CD14-positive monocyte (primary cell): ENCODE data around the gene PRXL2C. TPM values are rescaled to one million over a fixed set of nuclear protein-coding genes. Genes with fewer than 3 reads are reported as not detected.

Experiments
- DNase-seq, 3 donors: peaks; one replicate each; pipeline ENCODE4 v3.0.0-alpha.2; 2011 to 2022
- H2AFZ ChIP-seq: 2 replicates; pipeline ENCODE4 v1.6.0; 2012; ENCODE audit warnings: mild to moderate bottlenecking, low read depth, low read length, inconsistent platforms; ENCODE audit not compliant: insufficient read depth, poor library complexity, severe bottlenecking
- H3K27ac ChIP-seq, 2 donors: 1 replicate in 1 of 2; 2 replicates in 1 of 2; pipeline ENCODE4 v1.5.1; 2012 to 2013; ENCODE audit warnings: low read length in 2 of 2, control low read depth in 1 of 2, inconsistent platforms in 1 of 2, low read depth in 1 of 2, mild to moderate bottlenecking in 1 of 2
- H3K27me3 ChIP-seq, 2 donors: one replicate each; pipeline versions ENCODE4 v1.6.0 to v1.6.1; 2011 to 2013; ENCODE audit warnings: low read length in 2 of 2; ENCODE audit not compliant: control insufficient read depth in 2 of 2, insufficient read depth in 2 of 2
- H3K36me3 ChIP-seq, 2 donors: replicated peaks in 1 of 2; 1 replicate in 1 of 2; 2 replicates in 1 of 2; pipeline versions ENCODE4 v1.5.1 to v1.6.1; 2012 to 2013; ENCODE audit warnings: low read length in 2 of 2, control low read depth in 1 of 2, inconsistent platforms in 1 of 2, mild to moderate bottlenecking in 1 of 2; ENCODE audit not compliant: insufficient read depth in 2 of 2, control insufficient read depth in 1 of 2
- H3K4me1 ChIP-seq, 2 donors: 1 replicate in 1 of 2; 2 replicates in 1 of 2; pipeline versions ENCODE4 v1.5.1 to v1.6.1; 2012 to 2013; ENCODE audit warnings: low read length in 2 of 2, control low read depth in 1 of 2, inconsistent platforms in 1 of 2, mild to moderate bottlenecking in 1 of 2, moderate library complexity in 1 of 2; ENCODE audit not compliant: insufficient read depth in 2 of 2, control insufficient read depth in 1 of 2
- H3K4me2 ChIP-seq: replicated peaks from 2 replicates; pipeline ENCODE3; 2012; ENCODE audit warnings: low read length, moderate library complexity, mild to moderate bottlenecking; ENCODE audit not compliant: poor library complexity, severe bottlenecking; ENCODE audit errors: extremely low read depth
- H3K4me3 ChIP-seq, 3 experiments: fragments of 200-600 bp in 1 of 3; sonication (generic) in 1 of 3; replicated peaks in 1 of 3; 1 replicate in 2 of 3; 2 replicates in 1 of 3; pipeline ENCODE4 v1.5.1; 2011 to 2013; ENCODE audit warnings: low read length in 3 of 3, mild to moderate bottlenecking in 3 of 3, control low read depth in 2 of 3, low read depth in 2 of 3, inconsistent platforms in 1 of 3, moderate library complexity in 1 of 3
- H3K79me2 ChIP-seq: 2 replicates; pipeline ENCODE4 v1.6.0; 2012; ENCODE audit warnings: mild to moderate bottlenecking, control low read depth, inconsistent platforms, low read length, moderate library complexity; ENCODE audit not compliant: insufficient read depth
- H3K9ac ChIP-seq: 2 replicates; pipeline ENCODE4 v1.6.0; 2017; ENCODE audit warnings: low read length, mild to moderate bottlenecking; ENCODE audit not compliant: insufficient read depth, poor library complexity, severe bottlenecking
- H3K9me3 ChIP-seq, 2 donors: replicated peaks in 1 of 2; 1 replicate in 1 of 2; 2 replicates in 1 of 2; pipeline versions ENCODE4 v1.5.1 to v1.6.1; 2012 to 2013; ENCODE audit warnings: low read length in 2 of 2, control low read depth in 1 of 2; ENCODE audit not compliant: control insufficient read depth in 1 of 2, insufficient read depth in 1 of 2
- H4K20me1 ChIP-seq: 2 replicates; pipeline ENCODE4 v1.6.0; 2012; ENCODE audit warnings: mild to moderate bottlenecking, low read length, control low read depth, moderate library complexity; ENCODE audit not compliant: insufficient read depth
- H3K27ac Mint-ChIP-seq, 7 donors: one replicate each; pipeline ENCODE4 v1.8.0; 2020; ENCODE audit warnings: mild to moderate bottlenecking in 7 of 7, mixed read lengths in 7 of 7, moderate library complexity in 6 of 7, inconsistent platforms in 2 of 7
- H3K27me3 Mint-ChIP-seq, 3 donors: one replicate each; pipeline ENCODE4 v1.8.0; 2021 to 2022; ENCODE audit warnings: low read depth in 3 of 3, mild to moderate bottlenecking in 3 of 3, mixed read lengths in 3 of 3, moderate library complexity in 3 of 3, inconsistent platforms in 1 of 3
- H3K36me3 Mint-ChIP-seq, 2 donors: one replicate each; pipeline ENCODE4 v1.8.0; 2020; ENCODE audit warnings: mixed read lengths in 2 of 2, inconsistent platforms in 1 of 2, mild to moderate bottlenecking in 1 of 2
- H3K4me1 Mint-ChIP-seq: one replicate; pipeline ENCODE4 v1.8.0; 2020; ENCODE audit warnings: mild to moderate bottlenecking, mixed read lengths
- H3K4me3 Mint-ChIP-seq, 2 donors: one replicate each; pipeline ENCODE4 v1.8.0; 2020; ENCODE audit warnings: mild to moderate bottlenecking in 2 of 2, mixed read lengths in 2 of 2, moderate library complexity in 1 of 2
- H3K9me3 Mint-ChIP-seq, 7 donors: one replicate each; pipeline ENCODE4 v1.8.0; 2020 to 2022; ENCODE audit warnings: mixed read lengths in 7 of 7, mild to moderate bottlenecking in 6 of 7, moderate library complexity in 6 of 7, inconsistent platforms in 2 of 7
- WGBS: methylation state at CpG from one replicate; pipeline ENCODE4 v1.1.5; 2013; ENCODE audit warnings: missing lambda C conversion rate; ENCODE audit not compliant: insufficient coverage; 5-methylcytosine and 5-hydroxymethylcytosine counted together
- intact Hi-C, 2 donors: fragments of 100-400 bp; cut with micrococcal nuclease; formaldehyde crosslinking; loops; one replicate each; pipeline versions ENCODE4 v1.15.0 to v1.15.1; 2023
- polyA plus RNA-seq, 3 donors: library from polyadenylated mRNA; depleted of rRNA in 1 of 3; unstranded in 2 of 3; stranded (reverse) in 1 of 3; fragments of 300-500 nt in 2 of 3; fragments of >200 nt in 1 of 3; fragmentation: Illumina TruSeq in 2 of 3; gene quantifications; 1 replicate in 2 of 3; 2 replicates in 1 of 3; pipeline ENCODE4 v1.2.3, GENCODE V29; 2012 to 2021
- TF ChIP-seq, protein P1 (sequence below): fragments of 200-600 bp; IDR thresholded peaks from one replicate; pipeline ENCODE4 v1.8.0; 2022; ENCODE audit warnings: antibody characterized with exemption, mild to moderate bottlenecking

PRXL2C gene
- polyA plus RNA-seq, 3 donors = 9.2 to 14.6 (median 9.3) TPM

DNA sequence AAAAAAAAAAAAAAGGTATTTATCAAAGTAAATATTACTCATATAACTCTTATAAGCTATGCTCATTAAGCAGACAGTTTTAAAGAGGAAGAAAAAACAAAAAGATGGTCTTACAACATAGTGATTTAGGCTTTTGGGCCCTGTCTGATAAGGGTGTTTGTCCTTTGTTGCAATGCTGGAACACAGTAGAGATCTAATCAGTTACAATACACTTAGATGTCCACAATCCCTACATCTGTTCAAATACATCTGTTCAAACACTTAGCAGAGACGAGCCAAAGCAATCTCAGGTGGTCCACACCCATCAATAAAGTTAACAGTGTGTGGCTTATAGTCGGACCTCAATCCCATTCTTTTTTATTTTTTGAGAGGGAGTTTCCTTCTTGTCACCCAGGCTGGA lies 11.0 kb downstream of the PRXL2C start:
- H3K79me2 ChIP-seq = no peaks in the 10 kb centered on the region
- peaks cover 19 to 21% of the 10 kb centered on the region in 2 donors for H3K4me1 ChIP-seq
- Mint-ChIP-seq H3K4me3 (no peak overlapping the region), H3K27ac (no peak overlapping the region), H3K9me3 (peaks cover 0 to under 1% (median 0%) of the 10 kb centered on the region in 7 donors), H3K36me3 (peaks cover 24 to 57% of the 10 kb centered on the region in 2 donors), H3K4me1 (peaks cover 21% of the 10 kb centered on the region), H3K27me3 (no peaks in the 10 kb centered on the region)
- 100% methylated on average over 1 of the region's 2 CpGs for WGBS
- H3K4me3 ChIP-seq = no peak overlapping the region
- H3K36me3 ChIP-seq = peaks cover 8 to 31% of the 10 kb centered on the region in 2 donors
- H3K4me2 ChIP-seq = no peak overlapping the region
- no peak overlapping the region for H3K9ac ChIP-seq
- no peaks in the 10 kb centered on the region for H3K9me3 ChIP-seq
- no peaks in the 10 kb centered on the region for H3K27me3 ChIP-seq
- no peaks in the 10 kb centered on the region for H4K20me1 ChIP-seq
- H2AFZ ChIP-seq = no peak overlapping the region
- H3K27ac ChIP-seq = no peak overlapping the region
- no peak for DNase-seq
- TF ChIP-seq, protein P1, sequence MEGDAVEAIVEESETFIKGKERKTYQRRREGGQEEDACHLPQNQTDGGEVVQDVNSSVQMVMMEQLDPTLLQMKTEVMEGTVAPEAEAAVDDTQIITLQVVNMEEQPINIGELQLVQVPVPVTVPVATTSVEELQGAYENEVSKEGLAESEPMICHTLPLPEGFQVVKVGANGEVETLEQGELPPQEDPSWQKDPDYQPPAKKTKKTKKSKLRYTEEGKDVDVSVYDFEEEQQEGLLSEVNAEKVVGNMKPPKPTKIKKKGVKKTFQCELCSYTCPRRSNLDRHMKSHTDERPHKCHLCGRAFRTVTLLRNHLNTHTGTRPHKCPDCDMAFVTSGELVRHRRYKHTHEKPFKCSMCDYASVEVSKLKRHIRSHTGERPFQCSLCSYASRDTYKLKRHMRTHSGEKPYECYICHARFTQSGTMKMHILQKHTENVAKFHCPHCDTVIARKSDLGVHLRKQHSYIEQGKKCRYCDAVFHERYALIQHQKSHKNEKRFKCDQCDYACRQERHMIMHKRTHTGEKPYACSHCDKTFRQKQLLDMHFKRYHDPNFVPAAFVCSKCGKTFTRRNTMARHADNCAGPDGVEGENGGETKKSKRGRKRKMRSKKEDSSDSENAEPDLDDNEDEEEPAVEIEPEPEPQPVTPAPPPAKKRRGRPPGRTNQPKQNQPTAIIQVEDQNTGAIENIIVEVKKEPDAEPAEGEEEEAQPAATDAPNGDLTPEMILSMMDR = no peak
- intact Hi-C loops = no loop called here

DNA sequence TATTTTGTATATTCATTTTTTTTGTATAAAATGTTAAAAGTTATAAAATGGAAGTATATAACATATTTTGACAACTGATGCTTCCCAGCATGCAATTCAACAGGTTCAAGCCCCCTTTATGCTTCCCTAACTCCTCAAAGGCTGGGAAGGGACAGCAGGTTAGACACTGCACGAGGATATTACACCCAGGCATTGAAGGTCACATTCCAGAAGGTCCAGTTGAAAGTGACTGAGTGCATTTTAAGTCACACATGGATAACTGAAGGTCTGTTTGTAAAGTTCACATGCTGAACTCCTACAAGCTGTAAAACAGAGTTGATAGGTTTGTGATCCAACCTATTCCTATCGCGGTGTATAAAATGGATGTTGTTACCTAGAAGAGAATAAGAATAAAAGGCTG lies 13.6 kb downstream of the PRXL2C start:
- H3K4me3 ChIP-seq = no peak overlapping the region
- H3K27me3 ChIP-seq = no peaks in the 10 kb centered on the region
- no peaks in the 10 kb centered on the region for H4K20me1 ChIP-seq
- no peak overlapping the region for H3K27ac Mint-ChIP-seq
- H3K27ac ChIP-seq = no peak overlapping the region
- peaks cover 13% of the 10 kb centered on the region for H3K4me1 Mint-ChIP-seq
- no peaks in the 10 kb centered on the region for H3K79me2 ChIP-seq
- WGBS = no CpG with 5 or more reads among the region's 3 CpGs
- H3K9me3 Mint-ChIP-seq = peaks cover 0 to 2% (median 0%) of the 10 kb centered on the region in 7 donors
- H2AFZ ChIP-seq = no peak overlapping the region
- intact Hi-C loops = no loop called here
- H3K27me3 Mint-ChIP-seq = peaks cover 0 to 7% (median 2%) of the 10 kb centered on the region in 3 donors
- H3K4me2 ChIP-seq = no peak overlapping the region
- H3K4me1 ChIP-seq = peaks cover 13 to 16% of the 10 kb centered on the region in 2 donors
- H3K9ac ChIP-seq = no peak overlapping the region
- TF ChIP-seq, protein P1 = no peak
- DNase-seq = no peak
- peaks cover 15 to 44% of the 10 kb centered on the region in 2 donors for H3K36me3 Mint-ChIP-seq
- no peak overlapping the region for H3K4me3 Mint-ChIP-seq
- no peaks in the 10 kb centered on the region for H3K9me3 ChIP-seq
- peaks cover 6 to 23% of the 10 kb centered on the region in 2 donors for H3K36me3 ChIP-seq
